PFSK-1 (cell line): Measurements from ENCODE around the gene NUDT1.

Experiments used
- FOXP2 ChIP-seq: optimal IDR thresholded peaks from 2 replicates; pipeline ENCODE3; 2011; ENCODE audit warnings: borderline replicate concordance, control low read depth, inconsistent platforms; ENCODE audit not compliant: insufficient read depth; ENCODE audit errors: extremely low read length, extremely low read depth
- POLR2AphosphoS5 ChIP-seq: IDR thresholded peaks from 2 replicates; pipeline ENCODE4 v1.6.1; 2012; ENCODE audit warnings: low read depth, mild to moderate bottlenecking, control low read depth, low read length, moderate library complexity
- SIN3A ChIP-seq: IDR thresholded peaks from 2 replicates; pipeline ENCODE4 v1.6.1; 2012; ENCODE audit warnings: mild to moderate bottlenecking, low read length, moderate library complexity, borderline replicate concordance; ENCODE audit not compliant: insufficient read depth
- TAF1 ChIP-seq: IDR thresholded peaks from 2 replicates; pipeline ENCODE4 v1.6.1; 2012; ENCODE audit warnings: low read length, control low read depth, borderline replicate concordance; ENCODE audit not compliant: insufficient read depth
- TF ChIP-seq, protein P1 (sequence below), 2 experiments: IDR thresholded peaks; 2 replicates each; pipeline versions ENCODE4 v1.6.1 to v1.8.0; 2011 to 2012; ENCODE audit warnings: low read depth in 2 of 2, low read length in 2 of 2, control low read depth in 1 of 2, inconsistent platforms in 1 of 2, mild to moderate bottlenecking in 1 of 2, moderate library complexity in 1 of 2; ENCODE audit not compliant: insufficient read depth in 1 of 2

NUDT1 gene

DNA sequence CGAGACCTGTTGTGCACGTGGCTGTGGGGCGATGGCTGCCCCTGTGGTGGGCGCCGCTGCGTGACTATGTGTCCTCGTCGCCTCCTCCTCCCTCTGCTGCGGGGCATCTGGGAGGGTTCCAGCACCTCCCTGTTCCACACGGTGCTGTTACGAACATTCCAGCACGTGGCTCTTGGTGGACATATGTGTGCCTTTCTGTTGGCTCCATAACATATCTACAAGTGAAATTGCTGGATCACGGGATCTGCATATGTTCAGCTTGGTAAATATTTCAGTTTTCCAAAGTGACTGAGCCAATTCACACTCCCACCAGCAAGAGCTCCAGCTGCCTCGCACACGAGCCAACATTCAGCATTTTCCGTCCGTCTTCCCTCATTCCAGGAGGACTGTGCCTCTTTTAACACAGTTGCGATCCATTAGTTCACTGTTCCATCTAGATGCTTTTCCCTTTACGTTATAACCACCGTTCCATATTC is 47.1 kb downstream of the NUDT1 start:
- TF ChIP-seq TAF1 = no peak

DNA sequence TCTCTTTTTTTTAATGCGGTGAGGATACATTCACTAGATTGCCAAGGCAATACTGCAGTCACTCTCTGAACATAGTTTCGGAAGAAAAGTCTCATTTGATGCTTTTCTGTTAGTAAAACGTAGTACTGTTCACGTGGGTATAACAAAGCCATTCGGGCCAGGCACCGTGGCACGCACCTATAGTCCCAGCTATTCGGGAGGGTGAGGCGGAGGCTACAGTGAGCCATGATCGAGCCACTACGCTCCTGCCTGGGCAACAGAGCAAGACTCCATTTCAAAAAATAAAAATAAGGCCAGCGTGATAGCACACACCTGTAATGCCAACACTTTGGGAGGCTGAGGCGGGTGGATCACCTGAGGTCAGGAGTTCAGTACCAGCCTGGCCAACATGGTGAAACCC is 47.6 kb downstream of the NUDT1 start:
- TF ChIP-seq FOXP2 (no peak), SIN3A (no peak), POLR2AphosphoS5 (no peak)
- TF ChIP-seq, protein P1, sequence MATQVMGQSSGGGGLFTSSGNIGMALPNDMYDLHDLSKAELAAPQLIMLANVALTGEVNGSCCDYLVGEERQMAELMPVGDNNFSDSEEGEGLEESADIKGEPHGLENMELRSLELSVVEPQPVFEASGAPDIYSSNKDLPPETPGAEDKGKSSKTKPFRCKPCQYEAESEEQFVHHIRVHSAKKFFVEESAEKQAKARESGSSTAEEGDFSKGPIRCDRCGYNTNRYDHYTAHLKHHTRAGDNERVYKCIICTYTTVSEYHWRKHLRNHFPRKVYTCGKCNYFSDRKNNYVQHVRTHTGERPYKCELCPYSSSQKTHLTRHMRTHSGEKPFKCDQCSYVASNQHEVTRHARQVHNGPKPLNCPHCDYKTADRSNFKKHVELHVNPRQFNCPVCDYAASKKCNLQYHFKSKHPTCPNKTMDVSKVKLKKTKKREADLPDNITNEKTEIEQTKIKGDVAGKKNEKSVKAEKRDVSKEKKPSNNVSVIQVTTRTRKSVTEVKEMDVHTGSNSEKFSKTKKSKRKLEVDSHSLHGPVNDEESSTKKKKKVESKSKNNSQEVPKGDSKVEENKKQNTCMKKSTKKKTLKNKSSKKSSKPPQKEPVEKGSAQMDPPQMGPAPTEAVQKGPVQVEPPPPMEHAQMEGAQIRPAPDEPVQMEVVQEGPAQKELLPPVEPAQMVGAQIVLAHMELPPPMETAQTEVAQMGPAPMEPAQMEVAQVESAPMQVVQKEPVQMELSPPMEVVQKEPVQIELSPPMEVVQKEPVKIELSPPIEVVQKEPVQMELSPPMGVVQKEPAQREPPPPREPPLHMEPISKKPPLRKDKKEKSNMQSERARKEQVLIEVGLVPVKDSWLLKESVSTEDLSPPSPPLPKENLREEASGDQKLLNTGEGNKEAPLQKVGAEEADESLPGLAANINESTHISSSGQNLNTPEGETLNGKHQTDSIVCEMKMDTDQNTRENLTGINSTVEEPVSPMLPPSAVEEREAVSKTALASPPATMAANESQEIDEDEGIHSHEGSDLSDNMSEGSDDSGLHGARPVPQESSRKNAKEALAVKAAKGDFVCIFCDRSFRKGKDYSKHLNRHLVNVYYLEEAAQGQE (IDR thresholded peaks at IDR 0.05; ENCODE audit: insufficient read depth in 1 of 2, low read depth in 2 of 2, low read length in 2 of 2) = no peak

DNA sequence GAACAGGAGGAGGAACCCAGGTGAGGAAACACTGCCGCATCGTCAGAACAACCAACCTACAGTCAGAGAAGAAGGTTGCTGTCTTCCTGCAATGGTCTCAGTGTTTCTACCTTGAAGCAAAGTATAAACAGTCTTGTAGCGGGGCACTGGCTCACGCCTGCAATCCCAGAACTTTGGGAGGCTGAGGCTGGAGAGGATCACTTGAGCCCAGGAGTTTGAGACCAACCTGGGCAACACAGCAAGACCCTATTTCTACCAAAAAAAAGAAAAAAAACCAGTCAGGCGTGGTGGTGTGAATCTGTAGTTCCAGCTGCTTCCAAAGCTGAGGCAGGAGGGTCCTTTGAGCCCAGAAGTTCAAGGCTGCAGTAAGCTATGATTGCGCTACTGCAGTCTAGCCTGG is 48.9 kb downstream of the NUDT1 start:
- TF ChIP-seq POLR2AphosphoS5 (no peak), FOXP2 (no peak), TAF1 (no peak), SIN3A (no peak)
- TF ChIP-seq, protein P1 (IDR thresholded peaks at IDR 0.05; ENCODE audit: insufficient read depth in 1 of 2, low read depth in 2 of 2, low read length in 2 of 2) = no peak

DNA sequence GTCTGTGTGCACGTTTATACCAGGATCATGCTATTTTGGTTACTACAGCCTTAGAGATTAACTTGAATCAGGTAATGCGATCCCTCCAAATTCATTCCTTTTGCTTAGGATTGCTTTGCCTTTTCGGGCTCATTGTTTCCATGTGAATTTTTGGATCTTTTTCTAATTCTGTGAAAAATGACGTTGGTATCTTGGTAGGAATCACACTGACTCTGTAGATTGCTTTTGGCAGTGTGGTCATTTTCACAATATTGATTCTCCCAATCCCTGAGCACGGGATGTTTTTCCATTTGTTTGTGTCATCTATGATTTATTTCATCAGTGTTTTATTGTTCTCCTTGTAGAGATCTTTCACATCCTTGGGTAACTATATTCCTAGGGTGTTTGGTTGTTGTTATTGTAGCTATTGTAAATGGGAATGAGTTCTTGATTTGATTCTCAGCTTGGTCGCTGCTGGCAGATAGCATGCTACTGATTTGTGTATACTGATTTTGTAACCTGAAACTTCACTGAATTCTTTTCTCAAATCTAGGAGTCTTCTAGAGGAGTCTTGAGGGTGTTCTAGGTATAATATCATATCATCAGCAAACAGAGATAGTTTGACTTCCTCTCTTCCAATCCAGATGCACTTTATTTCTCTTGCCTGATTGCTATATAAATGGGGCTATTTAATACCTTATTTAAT is 54.1 kb downstream of the NUDT1 start:
- TF ChIP-seq SIN3A (no peak), POLR2AphosphoS5 (no peak), TAF1 (no peak), FOXP2 (no peak)
- TF ChIP-seq, protein P1 (IDR thresholded peaks at IDR 0.05; ENCODE audit: insufficient read depth in 1 of 2, low read depth in 2 of 2, low read length in 2 of 2) = no peak

DNA sequence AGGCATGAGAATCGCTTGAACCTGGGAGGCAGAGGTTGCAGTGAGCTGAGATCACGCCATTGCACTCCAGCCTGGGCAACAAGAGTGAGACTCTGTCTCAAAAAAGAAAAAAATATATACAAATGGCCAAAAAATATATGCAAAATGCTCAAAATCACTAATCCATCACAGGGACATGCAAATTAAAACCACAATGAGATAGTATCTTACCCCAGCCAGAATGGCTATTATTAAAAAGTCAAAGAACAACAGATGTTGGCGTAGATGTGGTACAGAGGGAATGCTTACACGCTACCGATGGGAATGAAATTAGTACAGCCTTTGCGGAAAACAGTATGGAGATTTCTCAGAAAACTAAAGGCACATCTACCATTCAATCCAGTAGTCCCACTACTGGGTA is 54.8 kb downstream of the NUDT1 start:
- TF ChIP-seq, protein P1 (IDR thresholded peaks at IDR 0.05; ENCODE audit: insufficient read depth in 1 of 2, low read depth in 2 of 2, low read length in 2 of 2) = no peak
- TF ChIP-seq TAF1 = no peak
- TF ChIP-seq SIN3A = no peak
- TF ChIP-seq FOXP2 = no peak
- TF ChIP-seq POLR2AphosphoS5 = no peak
